B cell (primary cell): ENCODE results near the gene ZBTB5. TPM values are rescaled to one million over a fixed set of nuclear protein-coding genes. Genes with fewer than 3 reads are reported as not detected.

Experiments used
- ATAC-seq: fragments of 200-7000 bp; cut with Tn5 transposase; one replicate; pipeline ENCODE4 v1.10.0; 2021; ENCODE audit warnings: low read depth, mild to moderate bottlenecking, moderate number of reproducible peaks, moderate library complexity
- CTCF ChIA-PET: fragments of 350-600 bp; sonication (Branson Sonifier 250); formaldehyde crosslinking; loops from one replicate; lab custom pipeline; 2021; ENCODE audit warnings: antibody characterized with exemption, inconsistent platforms; lab: Charles Lee
- POLR2A ChIA-PET: fragments of 350-600 bp; sonication (Branson Sonifier 250); formaldehyde crosslinking; loops from one replicate; lab custom pipeline; 2021; ENCODE audit warnings: antibody characterized with exemption; lab: Charles Lee
- DNase-seq: peaks from one replicate; pipeline ENCODE4 v3.0.0; 2013
- H2AFZ ChIP-seq: 2 replicates; pipeline ENCODE4 v1.6.1; 2012; ENCODE audit warnings: mild to moderate bottlenecking, low read depth, low read length; ENCODE audit not compliant: insufficient read depth, poor library complexity, severe bottlenecking
- H3K27ac ChIP-seq, 2 donors: 1 replicate in 1 of 2; 2 replicates in 1 of 2; pipeline ENCODE4 v1.5.1; 2012 to 2013; ENCODE audit warnings: low read length in 2 of 2, mild to moderate bottlenecking in 2 of 2, moderate library complexity in 1 of 2
- H3K27me3 ChIP-seq, 4 experiments: fragments of 200-600 bp in 1 of 4; sonication (generic) in 1 of 4; replicated peaks in 1 of 4; 1 replicate in 2 of 4; 2 replicates in 2 of 4; pipeline versions ENCODE4 v1.6.1 to v1.7.0; 2013 to 2016; ENCODE audit warnings: low read length in 3 of 4, mild to moderate bottlenecking in 2 of 4, mixed read lengths in 1 of 4, moderate library complexity in 1 of 4; ENCODE audit not compliant: insufficient read depth in 4 of 4, control insufficient read depth in 3 of 4; ENCODE audit errors: control extremely low read depth in 1 of 4
- H3K36me3 ChIP-seq, 2 experiments: replicated peaks in 1 of 2; 1 replicate in 1 of 2; 2 replicates in 1 of 2; pipeline versions ENCODE4 v1.6.1 to v1.7.1; 2013; ENCODE audit warnings: low read length in 1 of 2; ENCODE audit not compliant: insufficient read depth in 2 of 2, control insufficient read depth in 1 of 2; ENCODE audit errors: control extremely low read depth in 1 of 2, extremely low read depth in 1 of 2
- H3K4me1 ChIP-seq, 2 donors: fragments of 200-600 bp in 1 of 2; sonication (generic) in 1 of 2; 1 replicate in 1 of 2; 2 replicates in 1 of 2; pipeline versions ENCODE4 v1.5.1 to v1.6.1; 2013 to 2017; ENCODE audit warnings: low read length in 2 of 2; ENCODE audit not compliant: control insufficient read depth in 2 of 2, insufficient read depth in 2 of 2
- H3K4me2 ChIP-seq: replicated peaks from 2 replicates; pipeline ENCODE3; 2012; ENCODE audit warnings: mild to moderate bottlenecking, low read depth, low read length; ENCODE audit not compliant: poor library complexity, severe bottlenecking
- H3K4me3 ChIP-seq, 5 experiments: fragments of 200-600 bp in 1 of 5; sonication (generic) in 1 of 5; 1 replicate in 3 of 5; 2 replicates in 2 of 5; pipeline versions ENCODE4 v1.5.1 to v1.7.0; 2011 to 2016; ENCODE audit warnings: low read length in 4 of 5, mild to moderate bottlenecking in 4 of 5, low read depth in 2 of 5, control low read depth in 1 of 5, moderate library complexity in 1 of 5; ENCODE audit not compliant: insufficient read depth in 1 of 5; ENCODE audit errors: control extremely low read depth in 1 of 5, extremely low read depth in 1 of 5
- H3K79me2 ChIP-seq: fragments of 200-600 bp; sonication (generic); one replicate; pipeline ENCODE4 v1.6.0; 2016; ENCODE audit warnings: low read length; ENCODE audit not compliant: control insufficient read depth, insufficient read depth
- H3K9ac ChIP-seq: fragments of 200-600 bp; sonication (generic); 2 replicates; pipeline ENCODE4 v1.6.1; 2017; ENCODE audit warnings: mild to moderate bottlenecking, low read length, moderate library complexity
- H3K9me3 ChIP-seq, 3 donors: one replicate each; pipeline versions ENCODE4 v1.6.1 to v1.7.1; 2013; ENCODE audit warnings: low read length in 2 of 3; ENCODE audit not compliant: control insufficient read depth in 2 of 3, insufficient read depth in 1 of 3; ENCODE audit errors: control extremely low read depth in 1 of 3
- H4K20me1 ChIP-seq: 2 replicates; pipeline ENCODE4 v1.6.0; 2012; ENCODE audit warnings: mild to moderate bottlenecking, low read length; ENCODE audit not compliant: insufficient read depth, control insufficient read depth, poor library complexity, severe bottlenecking
- H3K27ac Mint-ChIP-seq: one replicate; pipeline ENCODE4 v1.8.0; 2021; ENCODE audit warnings: mixed read lengths
- H3K27me3 Mint-ChIP-seq: one replicate; pipeline ENCODE4 v1.8.0; 2021; ENCODE audit warnings: mixed read lengths
- H3K4me1 Mint-ChIP-seq: one replicate; pipeline ENCODE4 v1.8.0; 2021; ENCODE audit warnings: mixed read lengths
- H3K4me3 Mint-ChIP-seq: one replicate; pipeline ENCODE4 v1.8.0; 2021; ENCODE audit warnings: mixed read lengths
- H3K9me3 Mint-ChIP-seq: one replicate; pipeline ENCODE4 v1.8.0; 2022; ENCODE audit warnings: mixed read lengths; ENCODE audit not compliant: insufficient read depth
- CTCF ChIP-seq: fragments of 200-600 bp; IDR thresholded peaks from one replicate; pipeline ENCODE4 v1.8.0; 2022; ENCODE audit warnings: antibody characterized with exemption, mild to moderate bottlenecking
- EZH2 ChIP-seq: IDR thresholded peaks from 2 replicates; pipeline ENCODE4 v1.6.1; 2012; ENCODE audit warnings: borderline replicate concordance, low read depth, mild to moderate bottlenecking, moderate library complexity, low read length; ENCODE audit not compliant: insufficient read depth, poor library complexity, severe bottlenecking
- WGBS: methylation state at CpG from one replicate; pipeline ENCODE4 v1.1.5; 2013; ENCODE audit warnings: missing lambda C conversion rate; ENCODE audit not compliant: insufficient coverage; 5-methylcytosine and 5-hydroxymethylcytosine counted together
- intact Hi-C: fragments of 100-400 bp; cut with micrococcal nuclease; formaldehyde crosslinking; loops from one replicate; pipeline ENCODE4 v1.10.0; 2022
- polyA plus RNA-seq: library from polyadenylated mRNA; depleted of rRNA; stranded (reverse); fragments of >200 nt; gene quantifications from 2 replicates; pipeline ENCODE4 v1.2.3, GENCODE V29; 2012
- total RNA-seq, 2 donors: library from RNA; stranded (reverse); fragments of 120-200 nt in 1 of 2; gene quantifications; 1 replicate in 1 of 2; 2 replicates in 1 of 2; pipeline versions ENCODE4 v1.2.3 to v1.2.4, GENCODE V29; 2013 to 2022

Gene ZBTB5
- total and polyA plus RNA-seq, 2 donors (not counting 1 experiment from before 2014, with no cell fraction given), result 12.8 to 27.6 TPM

- no peaks in the 10 kb centered on the region for H3K9me3 Mint-ChIP-seq
- peak overlapping the region; percentile 23 for H3K4me3 Mint-ChIP-seq
- Histone ChIP-seq H3K9me3 (no peaks in the 10 kb centered on the region), H3K27ac (no peak overlapping the region), H2AFZ (no peak overlapping the region), H3K79me2 (no peaks in the 10 kb centered on the region), H3K9ac (no peak overlapping the region), H3K4me3 (no peak overlapping the region), H3K27me3 (no peaks in the 10 kb centered on the region), H3K4me1 (peaks cover 56 to 72% of the 10 kb centered on the region in 2 donors), H3K36me3 (no peaks in the 10 kb centered on the region), H3K4me2 (no peak overlapping the region), H4K20me1 (no peaks in the 10 kb centered on the region)
- H3K4me1 Mint-ChIP-seq, result peaks cover 79% of the 10 kb centered on the region
- POLR2A ChIA-PET, result interaction anchor here (0.6 to 3.9 kb wide), 5 partner anchors 19 to 60 kb away, joined by 3 to 22 read pairs (median 6); no protein-coding TSS in a partner anchor
- TF ChIP-seq CTCF, result no peak
- TF ChIP-seq EZH2, result no peak
- DNase-seq (no peak), ATAC-seq (no peak)
- peak overlapping the region; percentile 21 for H3K27ac Mint-ChIP-seq
- 83% methylated on average over 4 of the region's 10 CpGs for WGBS
- CTCF ChIA-PET, result interaction anchor here (1.3 to 11.4 kb wide), 8 partner anchors 7 to 32 kb away, joined by 4 to 125 read pairs (median 12); no protein-coding TSS in a partner anchor
- intact Hi-C loops, result loop anchor here (5.0 kb wide), 1 partner anchor 209 kb away; no protein-coding TSS in a partner anchor
- H3K27me3 Mint-ChIP-seq, result no peaks in the 10 kb centered on the region
These were observed 59.4 kb downstream of the ZBTB5 start for GRCh38 chr9:37405764-37406380.

- no peak for DNase-seq
- no peak overlapping the region for H3K9ac ChIP-seq
- Mint-ChIP-seq H3K27me3 (no peaks in the 10 kb centered on the region), H3K4me1 (peaks cover 76% of the 10 kb centered on the region), H3K4me3 (no peak overlapping the region), H3K27ac (peak overlapping the region; percentile 23), H3K9me3 (no peaks in the 10 kb centered on the region)
- WGBS, result 100% methylated on average over 3 of the region's 3 CpGs
- POLR2A ChIA-PET, result interaction anchor here (0.6 to 1.0 kb wide), 3 partner anchors 18 to 60 kb away, joined by 4 to 8 read pairs (median 6); no protein-coding TSS in a partner anchor
- H3K27ac ChIP-seq, result no peak overlapping the region
- H3K4me3 ChIP-seq, result no peak overlapping the region
- H2AFZ ChIP-seq, result no peak overlapping the region
- no peak for ATAC-seq
- intact Hi-C loops, result loop anchor here (5.0 kb wide), 1 partner anchor 208 kb away; no protein-coding TSS in a partner anchor
- H3K4me1 ChIP-seq, result peaks cover 51 to 66% of the 10 kb centered on the region in 2 donors
- H3K79me2 ChIP-seq, result no peaks in the 10 kb centered on the region
- H4K20me1 ChIP-seq, result no peaks in the 10 kb centered on the region
- no peak overlapping the region for H3K4me2 ChIP-seq
- CTCF ChIA-PET, result interaction anchor here (1.7 to 11.4 kb wide), 2 partner anchors 13 to 31 kb away, joined by 5 to 125 read pairs; no protein-coding TSS in a partner anchor
- no peaks in the 10 kb centered on the region for H3K9me3 ChIP-seq
- no peaks in the 10 kb centered on the region for H3K27me3 ChIP-seq
- H3K36me3 ChIP-seq, result no peaks in the 10 kb centered on the region
- TF ChIP-seq EZH2, result no peak
- TF ChIP-seq CTCF, result no peak
These were observed 59.9 kb downstream of the ZBTB5 start for GRCh38 chr9:37405350-37405749.
